H1 (cell line): ENCODE results near the gene PRRG2. TPM values are rescaled to one million over a fixed set of nuclear protein-coding genes. Genes with fewer than 3 reads are reported as not detected.

Experiments
- CTCF ChIA-PET: fragments of 300-600 bp; sonication (Branson Sonifier 250); formaldehyde crosslinking; loops from one replicate; lab custom pipeline; 2021; ENCODE audit not compliant: partially characterized antibody; lab: Charles Lee
- POLR2A ChIA-PET: fragments of 300-600 bp; sonication (Branson Sonifier 250); formaldehyde crosslinking; loops from one replicate; lab custom pipeline; 2021; ENCODE audit warnings: inconsistent platforms; ENCODE audit not compliant: partially characterized antibody; lab: Charles Lee
- DNase-seq, 2 experiments: peaks; one replicate each; pipeline versions ENCODE4 v3.0.0 to v3.0.0-alpha.2; 2010 to 2022; ENCODE audit warnings: low spot score in 2 of 2, low read depth in 1 of 2, mixed read lengths in 1 of 2
- FAIRE-seq: peaks from 2 replicates; lab custom pipeline; 2011; peaks lifted over from hg19 to GRCh38; lab: Jason Lieb, UNC
- H2AFZ ChIP-seq: 2 replicates; pipeline ENCODE4 v1.8.1; 2012; ENCODE audit warnings: low read length, inconsistent platforms
- H2AK5ac ChIP-seq: 2 replicates; pipeline ENCODE4 v1.6.1; 2013; ENCODE audit warnings: low read depth, low read length
- H2BK120ac ChIP-seq: replicated peaks from 2 replicates; pipeline ENCODE3; 2013; ENCODE audit warnings: low read depth, low read length, inconsistent platforms
- H2BK12ac ChIP-seq: 2 replicates; pipeline ENCODE4 v1.6.1; 2013; ENCODE audit warnings: low read depth, low read length
- H2BK15ac ChIP-seq: 2 replicates; pipeline ENCODE4 v1.6.1; 2013; ENCODE audit warnings: low read length
- H2BK20ac ChIP-seq: 2 replicates; pipeline ENCODE4 v1.6.1; 2013; ENCODE audit warnings: low read length
- H2BK5ac ChIP-seq: 2 replicates; pipeline ENCODE4 v1.6.1; 2013; ENCODE audit warnings: low read depth, low read length
- H3K14ac ChIP-seq: 2 replicates; pipeline ENCODE4 v1.6.1; 2013; ENCODE audit warnings: inconsistent platforms; ENCODE audit not compliant: insufficient read length
- H3K18ac ChIP-seq: 2 replicates; pipeline ENCODE4 v1.6.1; 2013; ENCODE audit warnings: low read length; ENCODE audit errors: extremely low read depth
- H3K23ac ChIP-seq: 2 replicates; pipeline ENCODE4 v1.6.1; 2013; ENCODE audit warnings: inconsistent platforms; ENCODE audit not compliant: insufficient read length
- H3K23me2 ChIP-seq: 2 replicates; pipeline ENCODE4 v1.6.1; 2013; ENCODE audit warnings: low read depth, low read length
- H3K27ac ChIP-seq: 2 replicates; pipeline ENCODE4 v1.6.1; 2011; ENCODE audit warnings: low read depth, low read length, inconsistent platforms
- H3K27me3 ChIP-seq, 4 experiments: replicated peaks in 1 of 4; 1 replicate in 1 of 4; 2 replicates in 3 of 4; pipeline versions ENCODE4 v1.6.1 to v1.8.1; 2011 to 2013; ENCODE audit warnings: low read length in 3 of 4, mild to moderate bottlenecking in 3 of 4, inconsistent platforms in 2 of 4, mixed read lengths in 2 of 4, moderate library complexity in 1 of 4; ENCODE audit not compliant: control insufficient read depth in 3 of 4, insufficient read depth in 3 of 4; ENCODE audit errors: extremely low read depth in 1 of 4
- H3K36me3 ChIP-seq, 4 experiments: 2 replicates each; pipeline versions ENCODE4 v1.6.1 to v1.8.1; 2011 to 2013; ENCODE audit warnings: mild to moderate bottlenecking in 4 of 4, low read length in 3 of 4, moderate library complexity in 2 of 4, control low read depth in 1 of 4, inconsistent platforms in 1 of 4; ENCODE audit not compliant: insufficient read depth in 4 of 4, control insufficient read depth in 2 of 4
- H3K4ac ChIP-seq: replicated peaks from 2 replicates; pipeline ENCODE3; 2013; ENCODE audit warnings: low read length, low read depth, mixed read lengths, inconsistent platforms; ENCODE audit not compliant: insufficient read length
- H3K4me1 ChIP-seq, 4 experiments: replicated peaks in 1 of 4; 1 replicate in 1 of 4; 2 replicates in 3 of 4; pipeline versions ENCODE4 v1.6.1 to v1.8.1; 2011 to 2013; ENCODE audit warnings: low read length in 3 of 4, inconsistent platforms in 2 of 4, mixed read lengths in 1 of 4; ENCODE audit not compliant: insufficient read depth in 4 of 4, control insufficient read depth in 3 of 4
- H3K4me2 ChIP-seq, 2 experiments: 2 replicates each; pipeline versions ENCODE4 v1.6.1 to v1.8.1; 2011 to 2013; ENCODE audit warnings: low read depth in 2 of 2, low read length in 2 of 2, control low read depth in 1 of 2, inconsistent platforms in 1 of 2, mild to moderate bottlenecking in 1 of 2; ENCODE audit not compliant: insufficient read depth in 1 of 2
- H3K4me3 ChIP-seq, 4 experiments: fragments of 200-600, 300-600 bp in 1 of 4; sonication (generic), shearing (Covaris generic), sonication (Bioruptor Twin) in 1 of 4; 2 replicates each; pipeline versions ENCODE4 v1.5.1 to v1.8.1; 2011 to 2016; ENCODE audit warnings: low read length in 4 of 4, low read depth in 3 of 4, control low read depth in 2 of 4, inconsistent platforms in 2 of 4, mild to moderate bottlenecking in 2 of 4, mixed read lengths in 1 of 4, moderate library complexity in 1 of 4; ENCODE audit not compliant: insufficient read depth in 2 of 4; ENCODE audit errors: extremely low read depth in 1 of 4
- H3K56ac ChIP-seq: replicated peaks from 2 replicates; pipeline ENCODE3; 2013; ENCODE audit warnings: low read depth, mild to moderate bottlenecking, mixed read lengths, low read length, inconsistent platforms; ENCODE audit not compliant: insufficient read length
- H3K79me1 ChIP-seq: 2 replicates; pipeline ENCODE4 v1.6.1; 2013; ENCODE audit warnings: low read depth, low read length, control low read depth
- H3K79me2 ChIP-seq, 2 experiments: 2 replicates each; pipeline versions ENCODE4 v1.6.1 to v1.8.1; 2012 to 2013; ENCODE audit warnings: low read length in 2 of 2, mild to moderate bottlenecking in 2 of 2, inconsistent platforms in 1 of 2; ENCODE audit not compliant: insufficient read depth in 2 of 2, control insufficient read depth in 1 of 2
- H3K9ac ChIP-seq, 4 experiments: replicated peaks in 1 of 4; 1 replicate in 1 of 4; 2 replicates in 3 of 4; pipeline versions ENCODE4 v1.6.1 to v1.8.1; 2011 to 2013; ENCODE audit warnings: low read depth in 3 of 4, low read length in 3 of 4, control low read depth in 2 of 4, mild to moderate bottlenecking in 2 of 4, moderate library complexity in 2 of 4, inconsistent platforms in 1 of 4; ENCODE audit errors: extremely low read depth in 1 of 4
- H3K9me3 ChIP-seq, 2 experiments: 2 replicates each; pipeline versions ENCODE4 v1.6.1 to v1.8.1; 2012 to 2013; ENCODE audit warnings: mild to moderate bottlenecking in 2 of 2, moderate library complexity in 2 of 2, control low read depth in 1 of 2, inconsistent platforms in 1 of 2, low read depth in 1 of 2, low read length in 1 of 2, mixed read lengths in 1 of 2; ENCODE audit not compliant: insufficient read depth in 2 of 2
- H4K20me1 ChIP-seq, 2 experiments: replicated peaks in 1 of 2; 2 replicates each; pipeline versions ENCODE3 to v1.8.1; 2011 to 2013; ENCODE audit warnings: inconsistent platforms in 2 of 2, low read length in 2 of 2, mild to moderate bottlenecking in 1 of 2; ENCODE audit not compliant: insufficient read depth in 2 of 2, control insufficient read depth in 1 of 2
- H4K5ac ChIP-seq: 2 replicates; pipeline ENCODE4 v1.6.1; 2013; ENCODE audit warnings: low read length, low read depth, mixed read lengths, inconsistent platforms; ENCODE audit not compliant: insufficient read length
- H4K8ac ChIP-seq: 2 replicates; pipeline ENCODE4 v1.8.0; 2013; ENCODE audit warnings: mild to moderate bottlenecking, moderate library complexity, low read length, inconsistent platforms; ENCODE audit not compliant: insufficient read depth; ENCODE audit errors: extremely low read depth
- H4K91ac ChIP-seq: replicated peaks from 2 replicates; pipeline ENCODE3; 2013; ENCODE audit warnings: low read length, mixed read lengths, inconsistent platforms; ENCODE audit not compliant: insufficient read length
- BACH1 ChIP-seq: IDR thresholded peaks from 2 replicates; pipeline ENCODE4 v1.6.1; 2012; ENCODE audit warnings: low read length, improper control_type of control experiment
- E2F6 ChIP-seq: IDR thresholded peaks from 2 replicates; pipeline ENCODE4 v1.6.1; 2012; ENCODE audit warnings: inconsistent platforms
- EP300 ChIP-seq, 2 experiments: IDR thresholded peaks; 1 replicate in 1 of 2; 2 replicates in 1 of 2; pipeline ENCODE4 v1.6.1; 2011 to 2012; ENCODE audit warnings: low read depth in 2 of 2, low read length in 2 of 2, mild to moderate bottlenecking in 2 of 2, borderline replicate concordance in 1 of 2, inconsistent platforms in 1 of 2, moderate library complexity in 1 of 2
- EZH2 ChIP-seq: fragments of 200-600 bp; sonication (generic); IDR thresholded peaks from 2 replicates; pipeline ENCODE4 v1.7.1; 2012; ENCODE audit warnings: low read depth, mild to moderate bottlenecking, moderate library complexity, low read length, inconsistent platforms; ENCODE audit not compliant: severe bottlenecking
- KDM5A ChIP-seq: fragments of 200-600 bp; IDR thresholded peaks from 2 replicates; pipeline ENCODE4 v1.7.1; 2012; ENCODE audit warnings: mild to moderate bottlenecking, low read length, inconsistent platforms, mixed read lengths
- POU5F1 ChIP-seq: IDR thresholded peaks from 2 replicates; pipeline ENCODE4 v1.6.1; 2011; ENCODE audit warnings: low read depth, mild to moderate bottlenecking, low read length, moderate library complexity
- SP2 ChIP-seq: IDR thresholded peaks from 2 replicates; pipeline ENCODE4 v1.6.1; 2012; ENCODE audit warnings: mild to moderate bottlenecking, low read length, inconsistent platforms
- USF2 ChIP-seq: IDR thresholded peaks from 2 replicates; pipeline ENCODE4 v1.6.1; 2011; ENCODE audit warnings: low read length, improper control_type of control experiment
- WGBS, 2 experiments: shearing (Covaris generic) in 1 of 2; methylation state at CpG; one replicate each; pipeline versions ENCODE4 v1.1.6 to v1.1.7; 2013 to 2015; ENCODE audit warnings: low lambda C conversion rate in 2 of 2, mixed read lengths in 2 of 2, inconsistent platforms in 1 of 2, low coverage in 1 of 2, missing lambda C conversion rate in 1 of 2; ENCODE audit not compliant: insufficient replicate concordance in 2 of 2, insufficient coverage in 1 of 2, insufficient read length in 1 of 2; ENCODE audit errors: extremely low coverage in 1 of 2, missing lambda C conversion rate in 1 of 2; 5-methylcytosine and 5-hydroxymethylcytosine counted together
- polyA plus RNA-seq, 7 experiments: library from polyadenylated mRNA; depleted of rRNA in 3 of 7; stranded (reverse) in 5 of 7; unstranded in 2 of 7; fragments of >200 nt in 5 of 7; fragments of 200-250 nt in 2 of 7; gene quantifications; 1 replicate in 5 of 7; 2 replicates in 1 of 7; 4 replicates in 1 of 7; pipeline versions ENCODE4 v1.2.1 to v1.2.3, GENCODE V29; 2011 to 2013; ENCODE audit warnings: missing spikeins in 2 of 7, mixed read lengths in 2 of 7
- total RNA-seq: library from RNA; stranded (reverse); fragmentation: NEBNext Ultra II Directional; extraction: Animal tissue kit (Norgen Biotek cat#: 25700); gene quantifications from 2 replicates; pipeline ENCODE4 v1.2.1, GENCODE V29; 2021
- TF ChIP-seq, protein P1 (sequence below), 3 experiments: IDR thresholded peaks; 1 replicate in 2 of 3; 2 replicates in 1 of 3; pipeline versions ENCODE4 v1.5.1 to v1.6.1; 2011; ENCODE audit warnings: low read length in 3 of 3, mild to moderate bottlenecking in 3 of 3, inconsistent platforms in 2 of 3, low read depth in 1 of 3, moderate library complexity in 1 of 3; ENCODE audit not compliant: insufficient read depth in 1 of 3; ENCODE audit errors: control extremely low read depth in 1 of 3

PRRG2 gene
- total and polyA plus RNA-seq, 2 of the 8 experiments (the other 6 are each of a cell fraction or from before 2014, with no cell fraction given) = 4.1 to 5.6 TPM

GRCh38 chr19:49543032-49543431 lies 38.1 kb upstream of the PRRG2 start:
- H2BK15ac ChIP-seq = no peak overlapping the region
- no peaks in the 10 kb centered on the region for H3K79me2 ChIP-seq
- H3K4me1 ChIP-seq = no peaks in the 10 kb centered on the region
- no peak overlapping the region for H2AK5ac ChIP-seq
- no peak overlapping the region for H3K27ac ChIP-seq
- H3K36me3 ChIP-seq = no peaks in the 10 kb centered on the region; a peak in 1 of 8 replicates
- peak overlapping the region; percentile 77; the same call in 1 of the 2 replicates for H4K8ac ChIP-seq
- ChIA-PET CTCF (interaction anchor here (0.8 to 8.0 kb wide), 6 partner anchors 9 to 71 kb away, joined by 4 to 56 read pairs (median 6); no protein-coding TSS in a partner anchor), POLR2A (interaction anchor here (0.6 to 3.5 kb wide), 5 partner anchors 9 to 55 kb away, joined by 3 to 15 read pairs (median 7); partner anchors contain the start of genes NOSIP, PRRG2, RCN3 and RPS11)
- H3K23me2 ChIP-seq = no peaks in the 10 kb centered on the region
- H4K5ac ChIP-seq = no peak overlapping the region
- no peak overlapping the region for H4K91ac ChIP-seq
- no peak overlapping the region for H2BK12ac ChIP-seq
- no peak overlapping the region for H3K14ac ChIP-seq
- H3K27me3 ChIP-seq = no peaks in the 10 kb centered on the region
- H3K4me3 ChIP-seq = no peak overlapping the region
- H4K20me1 ChIP-seq = no peaks in the 10 kb centered on the region
- no peak overlapping the region for H3K56ac ChIP-seq
- no peaks in the 10 kb centered on the region for H3K9me3 ChIP-seq
- H3K4me2 ChIP-seq = no peak overlapping the region
- H2BK120ac ChIP-seq = no peak overlapping the region
- H2BK5ac ChIP-seq = no peak overlapping the region
- H2AFZ ChIP-seq = no peak overlapping the region
- FAIRE-seq (no peak), DNase-seq (no peak)
- H3K4ac ChIP-seq = no peak overlapping the region
- no peak overlapping the region for H2BK20ac ChIP-seq
- no peak overlapping the region for H3K9ac ChIP-seq
- H3K23ac ChIP-seq = no peak overlapping the region
- H3K79me1 ChIP-seq = no peaks in the 10 kb centered on the region
- 91% methylated on average over 13 of the region's 14 CpGs; no CpG with 5 or more reads in 1 of the 2 experiments for WGBS, 2 experiments
- no peak overlapping the region for H3K18ac ChIP-seq
- no peak for TF ChIP-seq USF2
- TF ChIP-seq, protein P1, sequence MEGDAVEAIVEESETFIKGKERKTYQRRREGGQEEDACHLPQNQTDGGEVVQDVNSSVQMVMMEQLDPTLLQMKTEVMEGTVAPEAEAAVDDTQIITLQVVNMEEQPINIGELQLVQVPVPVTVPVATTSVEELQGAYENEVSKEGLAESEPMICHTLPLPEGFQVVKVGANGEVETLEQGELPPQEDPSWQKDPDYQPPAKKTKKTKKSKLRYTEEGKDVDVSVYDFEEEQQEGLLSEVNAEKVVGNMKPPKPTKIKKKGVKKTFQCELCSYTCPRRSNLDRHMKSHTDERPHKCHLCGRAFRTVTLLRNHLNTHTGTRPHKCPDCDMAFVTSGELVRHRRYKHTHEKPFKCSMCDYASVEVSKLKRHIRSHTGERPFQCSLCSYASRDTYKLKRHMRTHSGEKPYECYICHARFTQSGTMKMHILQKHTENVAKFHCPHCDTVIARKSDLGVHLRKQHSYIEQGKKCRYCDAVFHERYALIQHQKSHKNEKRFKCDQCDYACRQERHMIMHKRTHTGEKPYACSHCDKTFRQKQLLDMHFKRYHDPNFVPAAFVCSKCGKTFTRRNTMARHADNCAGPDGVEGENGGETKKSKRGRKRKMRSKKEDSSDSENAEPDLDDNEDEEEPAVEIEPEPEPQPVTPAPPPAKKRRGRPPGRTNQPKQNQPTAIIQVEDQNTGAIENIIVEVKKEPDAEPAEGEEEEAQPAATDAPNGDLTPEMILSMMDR (IDR thresholded peaks at IDR 0.05; ENCODE audit: control extremely low read depth in 1 of 3, insufficient read depth in 1 of 3, low read depth in 1 of 3, low read length in 3 of 3) = no peak
- TF ChIP-seq EP300 (IDR thresholded peaks at IDR 0.05; ENCODE audit: borderline replicate concordance in 1 of 2, low read depth in 2 of 2, low read length in 2 of 2) = no peak
- no peak for TF ChIP-seq SP2
- no peak for TF ChIP-seq POU5F1
- no peak for TF ChIP-seq E2F6
- no peak for TF ChIP-seq KDM5A
- no peak for TF ChIP-seq EZH2
- TF ChIP-seq BACH1 = no peak
